SJSA1 (cell line): ENCODE data around the gene TMEM109. TPM values are rescaled to one million over a fixed set of nuclear protein-coding genes. Genes with fewer than 3 reads are reported as not detected.

Experiments used
- DNase-seq, 2 experiments: peaks; one replicate each; pipeline ENCODE4 v3.0.0-alpha.2; 2015 to 2020; ENCODE audit warnings: low spot score in 2 of 2, low read depth in 1 of 2
- H3K27ac ChIP-seq: fragments of 250-450 bp; sonication (Bioruptor Pico); 2 replicates; pipeline ENCODE4 v1.5.1; 2020; ENCODE audit warnings: mild to moderate bottlenecking, moderate library complexity
- H3K27me3 ChIP-seq: fragments of 250-450 bp; sonication (Bioruptor Pico); replicated peaks from 2 replicates; pipeline ENCODE4 v1.5.1; 2020; ENCODE audit warnings: mild to moderate bottlenecking, moderate library complexity
- H3K36me3 ChIP-seq: fragments of 250-450 bp; sonication (Bioruptor Pico); 2 replicates; pipeline ENCODE4 v1.5.1; 2020; ENCODE audit warnings: mild to moderate bottlenecking
- H3K4me1 ChIP-seq: fragments of 250-450 bp; sonication (Bioruptor Pico); replicated peaks from 2 replicates; pipeline ENCODE4 v1.6.1; 2021; ENCODE audit warnings: mild to moderate bottlenecking
- H3K4me3 ChIP-seq: fragments of 250-450 bp; sonication (Bioruptor Pico); 2 replicates; pipeline ENCODE4 v1.5.1; 2020; ENCODE audit warnings: mild to moderate bottlenecking
- H3K9me3 ChIP-seq: fragments of 250-450 bp; sonication (Bioruptor Pico); replicated peaks from 2 replicates; pipeline ENCODE4 v1.5.1; 2020; ENCODE audit warnings: mild to moderate bottlenecking
- total RNA-seq: library from RNA; depleted of rRNA; stranded (reverse); fragments of >200 nt; shearing (Covaris generic); gene quantifications from 2 replicates; pipeline ENCODE4 v1.2.3, GENCODE V29; 2014

The TMEM109 gene
- total RNA-seq, 1 experiment from 2014 or later: 136 TPM

DNA sequence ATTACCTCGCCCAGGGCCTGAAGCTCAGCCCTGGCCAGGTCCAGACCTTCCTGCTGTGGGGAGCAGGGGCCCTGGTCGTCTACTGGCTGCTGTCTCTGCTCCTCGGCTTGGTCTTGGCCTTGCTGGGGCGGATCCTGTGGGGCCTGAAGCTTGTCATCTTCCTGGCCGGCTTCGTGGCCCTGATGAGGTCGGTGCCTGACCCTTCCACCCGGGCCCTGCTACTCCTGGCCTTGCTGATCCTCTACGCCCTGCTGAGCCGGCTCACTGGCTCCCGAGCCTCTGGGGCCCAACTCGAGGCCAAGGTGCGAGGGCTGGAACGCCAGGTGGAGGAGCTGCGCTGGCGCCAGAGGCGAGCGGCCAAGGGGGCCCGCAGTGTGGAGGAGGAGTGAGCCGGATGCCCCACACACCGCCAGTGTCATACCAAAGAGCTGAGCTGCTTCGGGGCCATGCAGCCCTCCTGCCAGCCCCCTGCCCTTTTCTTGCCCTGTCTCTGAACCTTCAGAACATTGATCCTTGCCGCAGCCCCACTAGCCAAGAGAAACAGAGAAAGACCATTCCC, 7.9 kb downstream of the TMEM109 start:
- H3K27ac ChIP-seq: no peak overlapping the region
- peak in 1 of 2 experiments; percentile 44 for DNase-seq
- H3K36me3 ChIP-seq: peaks cover 52% of the 10 kb centered on the region
- H3K9me3 ChIP-seq: no peaks in the 10 kb centered on the region
- H3K27me3 ChIP-seq: no peaks in the 10 kb centered on the region
- H3K4me3 ChIP-seq: no peak overlapping the region
- H3K4me1 ChIP-seq: peaks cover 34% of the 10 kb centered on the region

GRCh38 chr11:60922906-60923305, 8.9 kb downstream of the TMEM109 start:
- Histone ChIP-seq H3K4me3 (no peak overlapping the region), H3K4me1 (peaks cover 34% of the 10 kb centered on the region), H3K27ac (no peak overlapping the region), H3K9me3 (no peaks in the 10 kb centered on the region), H3K36me3 (peaks cover 52% of the 10 kb centered on the region), H3K27me3 (no peaks in the 10 kb centered on the region)
- peak in 1 of 2 experiments; percentile 38 for DNase-seq

GRCh38 chr11:60923326-60923725, 9.4 kb downstream of the TMEM109 start:
- Histone ChIP-seq H3K4me3 (no peak overlapping the region), H3K27ac (no peak overlapping the region), H3K27me3 (no peaks in the 10 kb centered on the region), H3K4me1 (peaks cover 34% of the 10 kb centered on the region), H3K36me3 (peaks cover 52% of the 10 kb centered on the region), H3K9me3 (no peaks in the 10 kb centered on the region)
- DNase-seq: no peak

DNA sequence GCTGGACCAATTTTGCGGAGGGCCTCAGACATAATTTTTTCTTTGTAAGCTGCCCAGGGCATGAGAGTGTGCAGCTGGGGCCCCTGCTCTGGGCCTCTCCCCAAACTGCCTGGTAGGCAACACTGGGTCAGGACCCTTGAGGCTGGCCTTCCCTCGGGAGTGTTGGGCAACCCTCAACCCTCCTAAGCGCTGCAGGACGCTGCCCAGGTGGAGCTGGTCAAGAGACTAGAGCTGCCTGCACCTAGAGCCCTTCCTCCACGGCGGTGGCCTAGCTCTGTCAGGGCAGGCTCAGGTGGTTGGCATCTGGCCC, 9.8 kb downstream of the TMEM109 start:
- Histone ChIP-seq H3K27me3 (no peaks in the 10 kb centered on the region), H3K4me3 (peak overlapping the region; percentile 64; the same call in 1 of the 2 replicates), H3K36me3 (peaks cover 57% of the 10 kb centered on the region), H3K4me1 (peaks cover 31% of the 10 kb centered on the region), H3K9me3 (no peaks in the 10 kb centered on the region), H3K27ac (no peak overlapping the region)
- peak in 1 of 2 experiments; percentile 45 for DNase-seq

- peaks cover 26% of the 10 kb centered on the region for H3K4me1 ChIP-seq
- peaks cover 56% of the 10 kb centered on the region for H3K36me3 ChIP-seq
- peak within 1 kb of the TSS; percentile 64 for H3K4me3 ChIP-seq
- peak; percentile 61 to 88 for DNase-seq
- H3K27ac ChIP-seq: no peak within 1 kb of the TSS
- no peaks in the 10 kb centered on the region for H3K27me3 ChIP-seq
- H3K9me3 ChIP-seq: no peaks in the 10 kb centered on the region
Measured at GRCh38 chr11:60924110-60924905, 10.3 kb downstream of the TMEM109 start, which contains the start of gene TMEM132A. TMEM132A (plus strand) TSS chr11:60924460; CDS start chr11:60924634, 174 bp downstream.

DNA sequence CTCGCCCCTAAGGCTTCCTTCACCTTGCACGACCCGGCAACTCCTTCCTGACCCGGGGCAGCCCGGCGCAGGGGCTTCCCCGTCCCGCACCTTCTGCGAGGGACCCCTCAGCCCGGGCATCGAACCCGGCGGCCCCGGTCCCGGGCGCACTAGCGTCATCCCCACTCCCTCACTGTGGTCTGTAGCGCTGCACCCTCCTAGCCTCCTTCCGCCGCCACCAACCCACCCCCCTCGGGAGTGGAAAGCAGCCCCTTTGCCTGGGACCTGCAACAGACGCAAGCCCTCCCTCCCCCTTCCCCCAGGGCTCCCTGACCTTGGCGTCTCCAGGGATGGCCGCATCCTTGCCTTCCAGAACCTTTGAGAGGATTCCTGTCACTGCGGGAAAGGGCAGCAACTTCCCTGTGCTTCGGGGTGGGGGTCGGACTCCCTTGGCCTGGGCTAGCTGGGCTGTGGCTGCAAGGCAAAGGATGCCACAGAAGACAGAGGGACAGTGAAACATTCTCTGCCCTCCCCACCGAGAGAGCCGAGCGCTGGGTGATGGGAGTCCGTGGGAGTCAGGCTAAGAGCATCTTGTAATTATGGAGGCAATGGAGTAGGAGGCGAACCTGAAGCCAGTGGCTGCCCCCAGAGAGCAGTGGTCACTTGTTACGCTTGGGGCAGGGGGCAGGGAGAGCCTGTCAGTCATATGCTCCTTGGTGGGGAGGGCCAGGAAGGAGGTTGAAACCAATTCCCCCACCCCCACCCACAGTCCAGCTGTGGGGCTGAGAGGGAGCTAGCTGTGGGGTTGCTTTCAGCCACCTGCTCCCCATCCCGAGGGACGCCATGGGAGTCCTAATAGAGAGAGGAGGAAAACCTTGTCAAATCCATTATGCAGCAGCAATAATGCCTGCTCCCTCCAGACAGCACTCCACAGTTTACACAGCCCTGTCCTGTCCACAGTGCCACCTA, 11.2 kb downstream of the TMEM109 start:
- H3K36me3 ChIP-seq: peaks cover 48% of the 10 kb centered on the region
- H3K4me1 ChIP-seq: peaks cover 26% of the 10 kb centered on the region
- H3K27ac ChIP-seq: no peak overlapping the region

GRCh38 chr11:60925868-60926267, 11.9 kb downstream of the TMEM109 start:
- H3K36me3 ChIP-seq: peaks cover 41% of the 10 kb centered on the region
- H3K4me1 ChIP-seq: peaks cover 26% of the 10 kb centered on the region
- no peaks in the 10 kb centered on the region for H3K9me3 ChIP-seq
- no peaks in the 10 kb centered on the region for H3K27me3 ChIP-seq
- H3K27ac ChIP-seq: no peak overlapping the region
- peak; percentile 62 to 69 for DNase-seq
- no peak overlapping the region for H3K4me3 ChIP-seq

More for the DNA sequence above, 11.2 kb downstream of the TMEM109 start:
- DNase-seq: peak in 1 of 2 experiments; percentile 59
- Histone ChIP-seq H3K4me3 (peak overlapping the region; percentile 64), H3K27me3 (no peaks in the 10 kb centered on the region), H3K9me3 (no peaks in the 10 kb centered on the region)

- Histone ChIP-seq H3K4me3 (no peak overlapping the region), H3K9me3 (no peaks in the 10 kb centered on the region), H3K27ac (no peak overlapping the region), H3K4me1 (peaks cover 26% of the 10 kb centered on the region), H3K36me3 (peaks cover 39% of the 10 kb centered on the region), H3K27me3 (no peaks in the 10 kb centered on the region)
- DNase-seq: peak in 1 of 2 experiments; percentile 44
Measured at GRCh38 chr11:60926500-60926899, 12.5 kb downstream of the TMEM109 start.

DNA sequence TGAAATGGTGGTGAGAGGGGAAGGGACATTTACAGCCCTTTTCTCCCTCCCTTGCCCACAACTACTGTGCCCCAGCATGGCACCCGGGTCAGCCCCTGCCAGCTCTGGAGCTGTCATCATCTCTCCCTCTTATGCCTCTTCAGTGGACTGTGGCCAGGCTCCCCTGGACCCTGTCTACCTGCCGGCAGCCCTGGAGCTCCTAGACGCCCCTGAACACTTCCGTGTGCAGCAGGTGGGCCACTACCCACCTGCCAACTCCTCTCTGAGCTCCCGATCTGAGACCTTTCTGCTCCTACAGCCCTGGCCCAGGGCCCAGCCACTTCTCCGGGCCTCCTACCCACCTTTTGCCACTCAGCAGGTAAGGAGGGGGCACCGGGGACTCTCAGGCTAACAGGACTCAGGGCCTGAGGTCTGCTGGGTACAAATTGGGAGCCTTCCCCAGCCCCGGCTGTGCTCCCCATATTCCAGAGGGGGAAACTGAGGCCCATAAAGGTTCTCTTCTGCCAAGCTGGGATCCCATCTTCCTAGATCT, 13.2 kb downstream of the TMEM109 start:
- DNase-seq: peak in 1 of 2 experiments; percentile 43
- no peak overlapping the region for H3K27ac ChIP-seq
- H3K4me1 ChIP-seq: peaks cover 26% of the 10 kb centered on the region

DNA sequence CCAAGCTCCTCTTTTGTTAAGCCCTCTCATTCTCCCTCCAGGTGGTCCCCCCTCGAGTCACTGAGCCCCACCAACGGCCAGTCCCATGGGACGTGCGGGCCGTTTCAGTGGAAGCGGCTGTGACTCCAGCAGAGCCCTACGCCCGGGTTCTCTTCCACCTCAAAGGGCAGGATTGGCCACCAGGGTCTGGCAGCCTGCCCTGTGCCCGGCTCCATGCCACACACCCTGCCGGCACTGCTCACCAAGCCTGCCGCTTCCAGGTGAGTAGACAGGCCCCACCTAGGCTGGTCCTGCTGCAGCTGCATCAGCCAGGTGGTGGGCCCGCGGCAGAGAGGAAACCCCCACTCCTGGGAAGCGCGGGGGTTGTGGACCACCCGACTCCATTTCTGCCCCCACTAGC, 13.6 kb downstream of the TMEM109 start:
- Histone ChIP-seq H3K36me3 (peaks cover 36% of the 10 kb centered on the region), H3K27me3 (no peaks in the 10 kb centered on the region), H3K4me3 (no peak overlapping the region), H3K4me1 (peaks cover 26% of the 10 kb centered on the region), H3K9me3 (no peaks in the 10 kb centered on the region), H3K27ac (no peak overlapping the region)
- DNase-seq: peak in 1 of 2 experiments; percentile 44

More for the DNA sequence above, 13.2 kb downstream of the TMEM109 start:
- Histone ChIP-seq H3K27me3 (no peaks in the 10 kb centered on the region), H3K36me3 (peaks cover 39% of the 10 kb centered on the region), H3K4me3 (no peak overlapping the region), H3K9me3 (no peaks in the 10 kb centered on the region)

GRCh38 chr11:60928563-60929001, 14.6 kb downstream of the TMEM109 start:
- Histone ChIP-seq H3K4me3 (no peak overlapping the region), H3K4me1 (peaks cover 26% of the 10 kb centered on the region), H3K36me3 (peaks cover 28% of the 10 kb centered on the region), H3K27ac (no peak overlapping the region), H3K27me3 (no peaks in the 10 kb centered on the region), H3K9me3 (no peaks in the 10 kb centered on the region)
- DNase-seq: peak in 1 of 2 experiments; percentile 43

GRCh38 chr11:60929764-60930163, 15.8 kb downstream of the TMEM109 start:
- Histone ChIP-seq H3K36me3 (peaks cover 26% of the 10 kb centered on the region), H3K4me1 (peaks cover 14% of the 10 kb centered on the region), H3K9me3 (no peaks in the 10 kb centered on the region), H3K27ac (no peak overlapping the region), H3K27me3 (no peaks in the 10 kb centered on the region), H3K4me3 (no peak overlapping the region)
- DNase-seq: peak in 1 of 2 experiments; percentile 42

GRCh38 chr11:60930394-60930793, 16.4 kb downstream of the TMEM109 start:
- Histone ChIP-seq H3K4me1 (peaks cover 8% of the 10 kb centered on the region), H3K36me3 (peaks cover 26% of the 10 kb centered on the region), H3K9me3 (no peaks in the 10 kb centered on the region), H3K4me3 (no peak overlapping the region), H3K27me3 (no peaks in the 10 kb centered on the region), H3K27ac (no peak overlapping the region)
- peak in 1 of 2 experiments; percentile 41 for DNase-seq
